Stimulated activated naive CD8-positive, alpha-beta T cell treated with anti-CD3 and anti-CD28 coated beads, Interleukin-15, Interleukin-2, amounts not matched to agents 100 ng/mL and 50 ng/mL, for 24 hours (primary cell): ENCODE data around the gene TPM1.

ENCODE experiments used
- H3K27ac Mint-ChIP-seq: one replicate; pipeline ENCODE4 v1.8.0; 2021; ENCODE audit warnings: mild to moderate bottlenecking, mixed read lengths
- H3K27me3 Mint-ChIP-seq: one replicate; pipeline ENCODE4 v1.8.0; 2021; ENCODE audit warnings: mixed read lengths
- H3K36me3 Mint-ChIP-seq: one replicate; pipeline ENCODE4 v1.8.0; 2021; ENCODE audit warnings: low read depth, mixed read lengths
- H3K4me1 Mint-ChIP-seq: one replicate; pipeline ENCODE4 v1.8.0; 2021; ENCODE audit warnings: low read depth, mixed read lengths
- H3K4me3 Mint-ChIP-seq: one replicate; pipeline ENCODE4 v1.8.0; 2021; ENCODE audit warnings: mild to moderate bottlenecking, mixed read lengths
- H3K9me3 Mint-ChIP-seq: one replicate; pipeline ENCODE4 v1.8.0; 2021; ENCODE audit warnings: mixed read lengths

The TPM1 gene

GRCh38 chr15:63027646-63028045, 14.9 kb upstream of the TPM1 start:
- Mint-ChIP-seq H3K36me3 (no peaks in the 10 kb centered on the region), H3K9me3 (no peaks in the 10 kb centered on the region), H3K27ac (no peak overlapping the region), H3K4me3 (no peak overlapping the region), H3K27me3 (peaks cover 36% of the 10 kb centered on the region), H3K4me1 (no peaks in the 10 kb centered on the region)

- peaks cover 36% of the 10 kb centered on the region for H3K27me3 Mint-ChIP-seq
- no peaks in the 10 kb centered on the region for H3K36me3 Mint-ChIP-seq
- H3K27ac Mint-ChIP-seq: no peak overlapping the region
- H3K4me1 Mint-ChIP-seq: no peaks in the 10 kb centered on the region
- no peak overlapping the region for H3K4me3 Mint-ChIP-seq
- H3K9me3 Mint-ChIP-seq: no peaks in the 10 kb centered on the region
These were observed 14.0 kb upstream of the TPM1 start for GRCh38 chr15:63028442-63029110.

- Mint-ChIP-seq H3K4me1 (no peaks in the 10 kb centered on the region), H3K36me3 (no peaks in the 10 kb centered on the region), H3K4me3 (no peak overlapping the region), H3K27ac (no peak overlapping the region), H3K27me3 (peaks cover 36% of the 10 kb centered on the region), H3K9me3 (no peaks in the 10 kb centered on the region)
These were observed 12.9 kb upstream of the TPM1 start for GRCh38 chr15:63029676-63030075.

GRCh38 chr15:63030101-63030551, 12.4 kb upstream of the TPM1 start:
- Mint-ChIP-seq H3K27ac (no peak overlapping the region), H3K27me3 (peaks cover 31% of the 10 kb centered on the region), H3K4me1 (no peaks in the 10 kb centered on the region), H3K9me3 (no peaks in the 10 kb centered on the region), H3K4me3 (no peak overlapping the region), H3K36me3 (no peaks in the 10 kb centered on the region)

- Mint-ChIP-seq H3K9me3 (no peaks in the 10 kb centered on the region), H3K4me3 (no peak overlapping the region), H3K27me3 (peaks cover 24% of the 10 kb centered on the region), H3K27ac (no peak overlapping the region), H3K4me1 (no peaks in the 10 kb centered on the region), H3K36me3 (no peaks in the 10 kb centered on the region)
These were observed 8.0 kb upstream of the TPM1 start for GRCh38 chr15:63034578-63034977.

GRCh38 chr15:63035253-63035652, 7.3 kb upstream of the TPM1 start:
- H3K4me3 Mint-ChIP-seq: no peak overlapping the region
- H3K36me3 Mint-ChIP-seq: no peaks in the 10 kb centered on the region
- no peaks in the 10 kb centered on the region for H3K4me1 Mint-ChIP-seq
- H3K27me3 Mint-ChIP-seq: peaks cover 28% of the 10 kb centered on the region
- no peaks in the 10 kb centered on the region for H3K9me3 Mint-ChIP-seq
- H3K27ac Mint-ChIP-seq: no peak overlapping the region

GRCh38 chr15:63035977-63036376, 6.6 kb upstream of the TPM1 start:
- no peaks in the 10 kb centered on the region for H3K36me3 Mint-ChIP-seq
- peaks cover 27% of the 10 kb centered on the region for H3K27me3 Mint-ChIP-seq
- H3K4me3 Mint-ChIP-seq: no peak overlapping the region
- no peak overlapping the region for H3K27ac Mint-ChIP-seq
- no peaks in the 10 kb centered on the region for H3K4me1 Mint-ChIP-seq
- no peaks in the 10 kb centered on the region for H3K9me3 Mint-ChIP-seq

GRCh38 chr15:63037976-63038720, 4.4 kb upstream of the TPM1 start:
- no peaks in the 10 kb centered on the region for H3K9me3 Mint-ChIP-seq
- peaks cover 38% of the 10 kb centered on the region for H3K27me3 Mint-ChIP-seq
- no peak overlapping the region for H3K27ac Mint-ChIP-seq
- peaks cover 6% of the 10 kb centered on the region for H3K4me1 Mint-ChIP-seq
- no peaks in the 10 kb centered on the region for H3K36me3 Mint-ChIP-seq
- no peak overlapping the region for H3K4me3 Mint-ChIP-seq

GRCh38 chr15:63038926-63039673, 3.4 kb upstream of the TPM1 start:
- Mint-ChIP-seq H3K4me1 (peaks cover 8% of the 10 kb centered on the region), H3K36me3 (no peaks in the 10 kb centered on the region), H3K9me3 (no peaks in the 10 kb centered on the region), H3K4me3 (no peak overlapping the region), H3K27ac (no peak overlapping the region), H3K27me3 (peaks cover 46% of the 10 kb centered on the region)

- H3K4me3 Mint-ChIP-seq: no peak overlapping the region
- H3K27ac Mint-ChIP-seq: no peak overlapping the region
- peaks cover 8% of the 10 kb centered on the region for H3K4me1 Mint-ChIP-seq
- H3K36me3 Mint-ChIP-seq: no peaks in the 10 kb centered on the region
- peaks cover 53% of the 10 kb centered on the region for H3K27me3 Mint-ChIP-seq
- H3K9me3 Mint-ChIP-seq: no peaks in the 10 kb centered on the region
These were observed 2.7 kb upstream of the TPM1 start for GRCh38 chr15:63039811-63040210.

- Mint-ChIP-seq H3K4me3 (no peak overlapping the region), H3K36me3 (no peaks in the 10 kb centered on the region), H3K9me3 (no peaks in the 10 kb centered on the region), H3K4me1 (peaks cover 8% of the 10 kb centered on the region), H3K27ac (no peak overlapping the region), H3K27me3 (peaks cover 60% of the 10 kb centered on the region)
These were observed 2.0 kb upstream of the TPM1 start for GRCh38 chr15:63040509-63040908.

- Mint-ChIP-seq H3K27me3 (peaks cover 65% of the 10 kb centered on the region), H3K36me3 (no peaks in the 10 kb centered on the region), H3K9me3 (no peaks in the 10 kb centered on the region), H3K27ac (no peak overlapping the region), H3K4me3 (no peak overlapping the region), H3K4me1 (peaks cover 8% of the 10 kb centered on the region)
These were observed 1.6 kb upstream of the TPM1 start for GRCh38 chr15:63040954-63041353.

GRCh38 chr15:63041402-63041973, 1.1 kb upstream of the TPM1 start:
- H3K27ac Mint-ChIP-seq: no peak overlapping the region
- no peaks in the 10 kb centered on the region for H3K9me3 Mint-ChIP-seq
- H3K4me3 Mint-ChIP-seq: peak overlapping the region; percentile 23
- peaks cover 8% of the 10 kb centered on the region for H3K4me1 Mint-ChIP-seq
- peaks cover 67% of the 10 kb centered on the region for H3K27me3 Mint-ChIP-seq
- H3K36me3 Mint-ChIP-seq: no peaks in the 10 kb centered on the region

GRCh38 chr15:63042877-63043334, 359 bp downstream of the TPM1 start:
- no peak overlapping the region for H3K27ac Mint-ChIP-seq
- H3K9me3 Mint-ChIP-seq: no peaks in the 10 kb centered on the region
- peaks cover 79% of the 10 kb centered on the region for H3K27me3 Mint-ChIP-seq
- no peaks in the 10 kb centered on the region for H3K36me3 Mint-ChIP-seq
- H3K4me1 Mint-ChIP-seq: peaks cover 13% of the 10 kb centered on the region
- H3K4me3 Mint-ChIP-seq: peak overlapping the region; percentile 67
